SH-SY5Y (cell line): ENCODE data around the gene ARMC6.

ENCODE experiments used
- GATA2 ChIP-seq: IDR thresholded peaks from 2 replicates; pipeline ENCODE4 v1.6.1; 2011; ENCODE audit warnings: mild to moderate bottlenecking, low read depth, low read length
- GATA3 ChIP-seq: IDR thresholded peaks from 2 replicates; pipeline ENCODE4 v1.6.1; 2011; ENCODE audit warnings: low read depth, mild to moderate bottlenecking, low read length, moderate library complexity

GRCh38 chr19:19059018-19059836 is 25.8 kb downstream of the ARMC6 start:
- TF ChIP-seq GATA2 (no peak), GATA3 (no peak)
